OCI-LY7 (cell line): ENCODE data around the gene MARCHF5. TPM values are rescaled to one million over a fixed set of nuclear protein-coding genes. Genes with fewer than 3 reads are reported as not detected.

ENCODE experiments used
- BruUV-seq: library from RNA; stranded (reverse); fragments of 400-500 nt; replicated peaks from 2 replicates; lab custom pipeline; 2021; lab: Mats Ljungman, UMichigan
- CTCF ChIA-PET: fragments of 300-600 bp; sonication (Branson Sonifier 250); formaldehyde crosslinking; loops from one replicate; lab custom pipeline; 2022; ENCODE audit warnings: antibody characterized with exemption; ENCODE audit not compliant: unreplicated experiment; lab: Charles Lee
- POLR2A ChIA-PET: fragments of 300-600 bp; sonication (Branson Sonifier 250); formaldehyde crosslinking; loops from one replicate; lab custom pipeline; 2022; ENCODE audit warnings: antibody characterized with exemption; lab: Charles Lee
- DNase-seq: peaks from one replicate; pipeline ENCODE4 v3.0.0-alpha.2; 2015; ENCODE audit warnings: low spot score
- H2AFZ ChIP-seq: fragments of 200-600 bp; sonication (generic), shearing (Covaris generic); 2 replicates; pipeline ENCODE4 v1.6.1; 2014; ENCODE audit warnings: mild to moderate bottlenecking, antibody characterized with exemption, low read length, moderate library complexity
- H3K27ac ChIP-seq: fragments of 200-600 bp; sonication (generic); 2 replicates; pipeline ENCODE4 v1.5.1; 2014; ENCODE audit warnings: mixed run types, low read depth, mild to moderate bottlenecking, moderate library complexity, low read length, inconsistent platforms; ENCODE audit not compliant: poor library complexity, severe bottlenecking
- H3K36me3 ChIP-seq: fragments of 200-600 bp; sonication (generic); 2 replicates; pipeline ENCODE4 v1.6.1; 2014; ENCODE audit warnings: mild to moderate bottlenecking, antibody characterized with exemption, low read length, moderate library complexity, mixed read lengths; ENCODE audit not compliant: insufficient read depth
- H3K4me1 ChIP-seq: fragments of 200-600 bp; sonication (generic); 2 replicates; pipeline ENCODE4 v1.5.1; 2014; ENCODE audit warnings: mild to moderate bottlenecking, low read length; ENCODE audit not compliant: insufficient read depth, poor library complexity, severe bottlenecking
- H3K4me2 ChIP-seq: fragments of 200-600 bp; sonication (generic); 2 replicates; pipeline ENCODE4 v1.6.1; 2014; ENCODE audit warnings: mild to moderate bottlenecking, low read length
- H3K4me3 ChIP-seq: fragments of 200-600 bp; sonication (generic); 2 replicates; pipeline ENCODE4 v1.5.1; 2014; ENCODE audit warnings: mild to moderate bottlenecking, low read depth, low read length; ENCODE audit not compliant: poor library complexity, severe bottlenecking
- H3K79me2 ChIP-seq: fragments of 200-600 bp; sonication (generic); 2 replicates; pipeline ENCODE4 v1.6.1; 2016; ENCODE audit warnings: low read depth, mild to moderate bottlenecking, low read length, moderate library complexity, mixed read lengths; ENCODE audit not compliant: insufficient read depth
- H3K9me2 ChIP-seq: fragments of 200-600 bp; sonication (generic); 2 replicates; pipeline ENCODE4 v1.6.1; 2016; ENCODE audit warnings: mild to moderate bottlenecking, low read length, mixed read lengths; ENCODE audit not compliant: insufficient read depth
- H3K9me3 ChIP-seq: fragments of 200-600 bp; sonication (generic); 2 replicates; pipeline ENCODE4 v1.6.1; 2014; ENCODE audit warnings: mild to moderate bottlenecking, mixed run types, low read length, mixed read lengths
- H4K20me1 ChIP-seq: fragments of 200-600 bp; sonication (generic); 2 replicates; pipeline ENCODE4 v1.6.1; 2014; ENCODE audit warnings: mild to moderate bottlenecking, antibody characterized with exemption, low read length, moderate library complexity, mixed read lengths; ENCODE audit not compliant: insufficient read depth
- EZH2phosphoT487 ChIP-seq: fragments of 200-600 bp; sonication (generic); IDR thresholded peaks from 2 replicates; pipeline ENCODE4 v1.6.1; 2018; ENCODE audit warnings: low read depth, borderline replicate concordance, mild to moderate bottlenecking, mixed run types, antibody characterized with exemption, low read length, moderate library complexity, mixed read lengths
- intact Hi-C: fragments of 100-400 bp; cut with micrococcal nuclease; formaldehyde crosslinking; loops from one replicate; pipeline ENCODE4 v1.10.0; 2022; ENCODE audit not compliant: unreplicated experiment
- total RNA-seq, 2 experiments: library from RNA; depleted of rRNA in 1 of 2; stranded (reverse); fragments of >200 nt in 1 of 2; shearing (Covaris generic) in 1 of 2; gene quantifications; 2 replicates each; pipeline ENCODE4 v1.2.3, GENCODE V29; 2014 to 2022
- TF ChIP-seq, protein P1 (sequence below): fragments of 200-600 bp; sonication (generic); conservative IDR thresholded peaks from 2 replicates; pipeline ENCODE4 v1.5.1; 2014; ENCODE audit warnings: mild to moderate bottlenecking, antibody characterized with exemption, low read length, moderate library complexity, mixed read lengths

The MARCHF5 gene
- total RNA-seq, 2 experiments from 2014 or later = 5.9 to 31.7 TPM

DNA sequence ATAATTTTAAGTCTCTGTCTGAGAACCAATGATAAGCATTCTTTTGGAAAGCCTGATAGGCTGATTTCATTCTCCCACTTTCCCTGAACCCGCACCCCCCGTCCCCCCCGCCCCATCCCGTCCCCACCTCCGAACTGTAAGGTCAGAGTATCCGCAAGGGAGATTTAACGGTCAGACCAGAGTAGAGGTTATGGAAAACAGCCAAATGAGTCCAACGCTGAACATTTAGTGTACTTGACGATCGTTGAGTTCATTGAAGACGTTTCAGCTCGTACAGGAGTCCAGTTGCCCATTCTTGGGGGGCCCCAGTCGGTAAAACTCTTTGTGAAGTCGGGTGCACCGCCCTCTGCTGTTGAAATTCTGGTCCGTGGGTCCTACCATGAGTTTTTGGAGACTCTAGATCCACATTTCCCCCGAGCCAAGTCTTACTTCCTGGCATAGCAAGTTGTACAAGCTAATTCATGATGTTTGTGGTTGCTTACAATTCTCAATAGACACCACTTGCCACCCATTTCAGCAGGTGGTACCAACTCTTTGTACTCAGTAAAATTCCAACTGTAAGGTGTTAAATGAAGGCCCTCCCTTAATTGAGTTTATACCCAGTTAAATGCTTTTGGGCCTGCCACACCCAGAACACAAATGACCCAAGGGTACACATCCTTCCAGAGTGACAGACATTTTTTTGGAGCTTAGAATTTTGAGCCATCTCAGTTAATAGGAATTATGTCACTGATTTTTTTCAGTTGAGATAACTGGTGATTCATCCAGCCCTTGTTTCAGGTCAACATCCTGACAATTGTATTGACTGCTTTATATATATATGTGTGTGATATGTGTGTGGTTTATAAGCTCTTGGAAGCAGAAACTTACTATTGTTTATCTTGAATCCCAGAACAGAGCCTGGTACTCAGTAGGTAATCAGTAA, 1.2 kb downstream of the MARCHF5 start:
- no TSS peak for BruUV-seq
- intact Hi-C loops = loop anchor here (1.0 to 5.0 kb wide), 5 partner anchors 52 to 280 kb away; partner anchors contain the start of gene IDE
- POLR2A ChIA-PET = interaction anchor here (0.5 to 1.8 kb wide), 8 partner anchors 11 to 204 kb away, joined by 3 to 8 read pairs (median 4); no protein-coding TSS in a partner anchor
- TF ChIP-seq EZH2phosphoT487 = no peak
- TF ChIP-seq, protein P1, sequence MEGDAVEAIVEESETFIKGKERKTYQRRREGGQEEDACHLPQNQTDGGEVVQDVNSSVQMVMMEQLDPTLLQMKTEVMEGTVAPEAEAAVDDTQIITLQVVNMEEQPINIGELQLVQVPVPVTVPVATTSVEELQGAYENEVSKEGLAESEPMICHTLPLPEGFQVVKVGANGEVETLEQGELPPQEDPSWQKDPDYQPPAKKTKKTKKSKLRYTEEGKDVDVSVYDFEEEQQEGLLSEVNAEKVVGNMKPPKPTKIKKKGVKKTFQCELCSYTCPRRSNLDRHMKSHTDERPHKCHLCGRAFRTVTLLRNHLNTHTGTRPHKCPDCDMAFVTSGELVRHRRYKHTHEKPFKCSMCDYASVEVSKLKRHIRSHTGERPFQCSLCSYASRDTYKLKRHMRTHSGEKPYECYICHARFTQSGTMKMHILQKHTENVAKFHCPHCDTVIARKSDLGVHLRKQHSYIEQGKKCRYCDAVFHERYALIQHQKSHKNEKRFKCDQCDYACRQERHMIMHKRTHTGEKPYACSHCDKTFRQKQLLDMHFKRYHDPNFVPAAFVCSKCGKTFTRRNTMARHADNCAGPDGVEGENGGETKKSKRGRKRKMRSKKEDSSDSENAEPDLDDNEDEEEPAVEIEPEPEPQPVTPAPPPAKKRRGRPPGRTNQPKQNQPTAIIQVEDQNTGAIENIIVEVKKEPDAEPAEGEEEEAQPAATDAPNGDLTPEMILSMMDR = peak; percentile 84
- no peaks in the 10 kb centered on the region for H3K9me3 ChIP-seq
- peak overlapping the region; percentile 38 for H3K27ac ChIP-seq
- peaks cover 9% of the 10 kb centered on the region; the same call in 1 of the 2 replicates for H4K20me1 ChIP-seq
- peaks cover 26% of the 10 kb centered on the region for H3K36me3 ChIP-seq
- H3K9me2 ChIP-seq = no peaks in the 10 kb centered on the region
- H3K79me2 ChIP-seq = peaks cover 53% of the 10 kb centered on the region
- peaks cover 18% of the 10 kb centered on the region for H3K4me1 ChIP-seq
- H3K4me2 ChIP-seq = peak overlapping the region; percentile 62
- peak; percentile 70 for DNase-seq
- no peak overlapping the region for H2AFZ ChIP-seq
- CTCF ChIA-PET = interaction anchor here (0.9 to 2.4 kb wide), 2 partner anchors 8 to 204 kb away, joined by 4 to 8 read pairs; no protein-coding TSS in a partner anchor
- peak overlapping the region; percentile 100 for H3K4me3 ChIP-seq

GRCh38 chr10:92298487-92298886, 7.5 kb downstream of the MARCHF5 start:
- Histone ChIP-seq H3K36me3 (peaks cover 38% of the 10 kb centered on the region), H3K4me1 (peaks cover 12% of the 10 kb centered on the region), H3K27ac (no peak overlapping the region), H3K9me2 (no peaks in the 10 kb centered on the region), H3K9me3 (no peaks in the 10 kb centered on the region), H3K4me2 (no peak overlapping the region), H4K20me1 (peaks cover 6% of the 10 kb centered on the region), H2AFZ (no peak overlapping the region), H3K79me2 (peaks cover 52% of the 10 kb centered on the region), H3K4me3 (no peak overlapping the region)
- intact Hi-C loops = no loop called here
- no peak for DNase-seq
- TF ChIP-seq EZH2phosphoT487 = no peak
- TF ChIP-seq, protein P1 = no peak
- CTCF ChIA-PET = no interaction called here
- BruUV-seq = no TSS peak
- POLR2A ChIA-PET = interaction anchor here (1.1 to 1.8 kb wide), 4 partner anchors 7 to 36 kb away, joined by 3 to 9 read pairs (median 5); partner anchors contain the start of genes CPEB3 and MARCHF5
